Measurements from ENCODE around the gene AMMECR1L.

DNA sequence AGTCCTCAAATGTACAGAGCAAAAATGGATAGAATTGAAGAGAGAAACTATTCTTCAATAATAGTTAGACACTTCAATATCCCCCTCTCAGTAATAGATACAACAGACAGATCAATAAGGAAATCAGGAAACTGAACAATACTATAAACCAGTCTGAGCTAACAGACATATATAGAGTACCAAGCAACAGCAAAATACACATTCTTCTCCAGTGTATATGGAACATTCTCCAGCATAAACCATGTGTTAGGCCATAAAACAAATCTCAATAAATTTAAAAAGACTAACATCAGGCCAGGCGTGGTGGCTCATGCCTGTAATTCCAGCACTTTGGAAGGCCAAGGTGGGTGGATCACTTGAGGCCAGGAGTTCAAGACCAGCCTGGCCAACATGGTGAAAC, 43.7 kb upstream of the AMMECR1L start:
- TF ChIP-seq POLR2A (IDR thresholded peaks at IDR 0.05): no peak
- TF ChIP-seq, protein P1, sequence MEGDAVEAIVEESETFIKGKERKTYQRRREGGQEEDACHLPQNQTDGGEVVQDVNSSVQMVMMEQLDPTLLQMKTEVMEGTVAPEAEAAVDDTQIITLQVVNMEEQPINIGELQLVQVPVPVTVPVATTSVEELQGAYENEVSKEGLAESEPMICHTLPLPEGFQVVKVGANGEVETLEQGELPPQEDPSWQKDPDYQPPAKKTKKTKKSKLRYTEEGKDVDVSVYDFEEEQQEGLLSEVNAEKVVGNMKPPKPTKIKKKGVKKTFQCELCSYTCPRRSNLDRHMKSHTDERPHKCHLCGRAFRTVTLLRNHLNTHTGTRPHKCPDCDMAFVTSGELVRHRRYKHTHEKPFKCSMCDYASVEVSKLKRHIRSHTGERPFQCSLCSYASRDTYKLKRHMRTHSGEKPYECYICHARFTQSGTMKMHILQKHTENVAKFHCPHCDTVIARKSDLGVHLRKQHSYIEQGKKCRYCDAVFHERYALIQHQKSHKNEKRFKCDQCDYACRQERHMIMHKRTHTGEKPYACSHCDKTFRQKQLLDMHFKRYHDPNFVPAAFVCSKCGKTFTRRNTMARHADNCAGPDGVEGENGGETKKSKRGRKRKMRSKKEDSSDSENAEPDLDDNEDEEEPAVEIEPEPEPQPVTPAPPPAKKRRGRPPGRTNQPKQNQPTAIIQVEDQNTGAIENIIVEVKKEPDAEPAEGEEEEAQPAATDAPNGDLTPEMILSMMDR (IDR thresholded peaks at IDR 0.05): no peak
- no peak for TF ChIP-seq POLR2AphosphoS5 (IDR thresholded peaks at IDR 0.05; ENCODE audit: insufficient read depth in 1 of 2, low read depth in 1 of 2)
